DND-41 (cell line): Measurements from ENCODE around the gene FOXI1.

Source experiments
- ATAC-seq: fragments of 200-7000 bp; cut with Tn5 transposase; 3 replicates; pipeline ENCODE4 v1.9.1; 2021; ENCODE audit warnings: low read depth; ENCODE audit not compliant: insufficient read depth
- DNase-seq: peaks from one replicate; pipeline ENCODE4 v3.0.0-alpha.2; 2020
- H2AFZ ChIP-seq: 2 replicates; pipeline ENCODE4 v1.6.0; 2012; ENCODE audit warnings: low read depth, low read length
- H3K27ac ChIP-seq: 2 replicates; pipeline ENCODE4 v1.5.1; 2012; ENCODE audit warnings: low read length, inconsistent platforms
- H3K27me3 ChIP-seq: fragments of 200-600 bp; sonication (generic); 2 replicates; pipeline ENCODE4 v1.6.0; 2012; ENCODE audit warnings: low read length, mild to moderate bottlenecking, inconsistent platforms; ENCODE audit not compliant: insufficient read depth, poor library complexity
- H3K36me3 ChIP-seq: 2 replicates; pipeline ENCODE4 v1.5.1; 2012; ENCODE audit warnings: low read length, inconsistent platforms; ENCODE audit not compliant: insufficient read depth
- H3K4me1 ChIP-seq: 2 replicates; pipeline ENCODE4 v1.5.1; 2012; ENCODE audit warnings: mild to moderate bottlenecking, low read length; ENCODE audit not compliant: insufficient read depth
- H3K4me2 ChIP-seq: 2 replicates; pipeline ENCODE4 v1.6.0; 2012; ENCODE audit warnings: mild to moderate bottlenecking, moderate library complexity, low read length, inconsistent platforms; ENCODE audit not compliant: insufficient read depth
- H3K4me3 ChIP-seq, 2 experiments: fragments of 200-600 bp in 1 of 2; shearing (Covaris generic) in 1 of 2; 2 replicates each; pipeline ENCODE4 v1.5.1; 2012 to 2016; ENCODE audit warnings: inconsistent platforms in 2 of 2, low read length in 2 of 2, mild to moderate bottlenecking in 2 of 2, low read depth in 1 of 2, moderate library complexity in 1 of 2
- H3K79me2 ChIP-seq: 2 replicates; pipeline ENCODE4 v1.6.0; 2012; ENCODE audit warnings: low read length, inconsistent platforms; ENCODE audit not compliant: insufficient read depth
- H3K9ac ChIP-seq: 2 replicates; pipeline ENCODE4 v1.6.0; 2012; ENCODE audit warnings: low read depth, mild to moderate bottlenecking, inconsistent platforms, low read length, moderate library complexity
- H3K9me3 ChIP-seq: 2 replicates; pipeline ENCODE4 v1.5.1; 2012; ENCODE audit warnings: low read length, moderate library complexity, mild to moderate bottlenecking, inconsistent platforms; ENCODE audit not compliant: insufficient read depth, severe bottlenecking
- H4K20me1 ChIP-seq: 2 replicates; pipeline ENCODE4 v1.6.0; 2012; ENCODE audit warnings: low read length; ENCODE audit not compliant: insufficient read depth
- EZH2 ChIP-seq: IDR thresholded peaks from 3 replicates; pipeline ENCODE4 v1.6.1; 2012; ENCODE audit warnings: borderline replicate concordance, low read depth, mild to moderate bottlenecking, moderate library complexity, low read length, inconsistent platforms; ENCODE audit not compliant: severe bottlenecking
- TF ChIP-seq, protein P1 (sequence below): IDR thresholded peaks from 2 replicates; pipeline ENCODE4 v1.5.1; 2012; ENCODE audit warnings: borderline replicate concordance, low read length, moderate library complexity, mild to moderate bottlenecking; ENCODE audit not compliant: poor library complexity, severe bottlenecking; ENCODE audit errors: extremely low read depth

The FOXI1 gene

GRCh38 chr5:170144286-170145023 lies 38.8 kb downstream of the FOXI1 start:
- no peak for TF ChIP-seq EZH2
- TF ChIP-seq, protein P1, sequence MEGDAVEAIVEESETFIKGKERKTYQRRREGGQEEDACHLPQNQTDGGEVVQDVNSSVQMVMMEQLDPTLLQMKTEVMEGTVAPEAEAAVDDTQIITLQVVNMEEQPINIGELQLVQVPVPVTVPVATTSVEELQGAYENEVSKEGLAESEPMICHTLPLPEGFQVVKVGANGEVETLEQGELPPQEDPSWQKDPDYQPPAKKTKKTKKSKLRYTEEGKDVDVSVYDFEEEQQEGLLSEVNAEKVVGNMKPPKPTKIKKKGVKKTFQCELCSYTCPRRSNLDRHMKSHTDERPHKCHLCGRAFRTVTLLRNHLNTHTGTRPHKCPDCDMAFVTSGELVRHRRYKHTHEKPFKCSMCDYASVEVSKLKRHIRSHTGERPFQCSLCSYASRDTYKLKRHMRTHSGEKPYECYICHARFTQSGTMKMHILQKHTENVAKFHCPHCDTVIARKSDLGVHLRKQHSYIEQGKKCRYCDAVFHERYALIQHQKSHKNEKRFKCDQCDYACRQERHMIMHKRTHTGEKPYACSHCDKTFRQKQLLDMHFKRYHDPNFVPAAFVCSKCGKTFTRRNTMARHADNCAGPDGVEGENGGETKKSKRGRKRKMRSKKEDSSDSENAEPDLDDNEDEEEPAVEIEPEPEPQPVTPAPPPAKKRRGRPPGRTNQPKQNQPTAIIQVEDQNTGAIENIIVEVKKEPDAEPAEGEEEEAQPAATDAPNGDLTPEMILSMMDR: no peak
- Histone ChIP-seq H3K36me3 (no peaks in the 10 kb centered on the region), H2AFZ (no peak overlapping the region), H3K27me3 (no peaks in the 10 kb centered on the region), H3K9me3 (no peaks in the 10 kb centered on the region), H3K27ac (no peak overlapping the region), H3K4me3 (no peak overlapping the region), H3K9ac (no peak overlapping the region), H3K79me2 (no peaks in the 10 kb centered on the region), H3K4me1 (no peaks in the 10 kb centered on the region), H4K20me1 (no peaks in the 10 kb centered on the region), H3K4me2 (no peak overlapping the region)
- ATAC-seq: no peak
- DNase-seq: no peak

DNA sequence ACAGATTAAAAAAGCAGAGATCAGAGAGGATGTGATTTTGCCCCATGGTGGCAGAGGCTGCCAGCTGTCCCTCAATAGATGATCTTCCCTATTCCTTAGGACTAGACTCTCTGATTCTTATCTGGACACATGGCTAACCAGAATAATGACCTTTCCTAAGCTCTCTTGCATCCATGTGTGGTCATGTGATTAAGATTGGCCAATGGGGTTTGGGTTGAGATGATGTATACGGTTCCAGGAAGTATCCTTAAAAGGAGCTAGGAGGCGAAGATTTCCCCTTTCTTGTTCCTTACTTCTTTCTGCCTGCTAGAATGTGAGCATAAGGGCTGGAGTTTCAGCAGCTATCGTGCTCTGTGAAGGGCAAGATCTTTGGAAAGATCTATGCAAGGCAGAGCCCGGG lies 39.8 kb downstream of the FOXI1 start:
- no peaks in the 10 kb centered on the region for H3K36me3 ChIP-seq
- H3K4me2 ChIP-seq: no peak overlapping the region
- H3K27ac ChIP-seq: no peak overlapping the region
- H3K9ac ChIP-seq: no peak overlapping the region
- H4K20me1 ChIP-seq: no peaks in the 10 kb centered on the region
- H3K4me3 ChIP-seq: no peak overlapping the region
- DNase-seq (no peak), ATAC-seq (no peak)
- H3K4me1 ChIP-seq: no peaks in the 10 kb centered on the region
- no peaks in the 10 kb centered on the region for H3K27me3 ChIP-seq
- no peaks in the 10 kb centered on the region for H3K9me3 ChIP-seq
- no peaks in the 10 kb centered on the region for H3K79me2 ChIP-seq
- TF ChIP-seq, protein P1: no peak
- no peak overlapping the region for H2AFZ ChIP-seq

DNA sequence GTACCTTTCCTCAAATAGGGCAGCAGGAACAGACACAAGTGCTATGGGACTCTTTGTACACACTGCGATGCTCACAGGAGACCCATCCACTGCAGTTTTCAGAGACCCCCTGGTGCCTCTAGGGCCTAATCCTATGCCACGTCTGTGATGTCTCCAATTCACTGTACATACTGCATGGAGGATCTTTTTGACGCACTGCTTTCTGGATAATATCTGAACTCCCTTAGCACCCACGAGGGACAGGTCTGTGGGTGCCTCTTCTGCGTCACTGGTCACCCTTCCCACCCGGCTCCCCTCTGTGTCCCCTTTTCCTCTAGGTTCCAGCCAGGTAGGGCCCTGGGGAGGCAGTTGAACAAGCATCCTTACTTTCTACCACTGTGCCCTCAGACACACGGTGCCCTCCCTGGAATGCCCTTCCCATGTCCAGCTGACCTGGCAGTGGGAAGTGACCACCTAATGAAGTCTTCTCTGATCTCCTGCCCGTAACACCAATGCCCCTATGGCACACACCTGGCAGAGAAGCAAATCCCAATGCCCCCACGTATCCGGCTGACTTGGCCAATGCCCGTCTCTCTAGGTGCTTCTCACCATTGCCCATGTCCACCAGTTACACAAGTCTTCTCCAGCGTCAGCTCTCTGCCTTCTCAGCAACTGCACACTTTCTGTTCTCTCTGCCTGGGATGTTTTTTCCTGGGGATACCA lies 41.5 kb downstream of the FOXI1 start:
- no peak for ATAC-seq

More for the DNA sequence above, 41.5 kb downstream of the FOXI1 start:
- TF ChIP-seq, protein P1: no peak
- TF ChIP-seq EZH2: no peak
- no peak overlapping the region for H3K4me3 ChIP-seq
- H3K4me1 ChIP-seq: no peaks in the 10 kb centered on the region
- H3K9ac ChIP-seq: no peak overlapping the region
- H3K4me2 ChIP-seq: no peak overlapping the region
- no peaks in the 10 kb centered on the region for H3K27me3 ChIP-seq
- no peak overlapping the region for H3K27ac ChIP-seq
- no peaks in the 10 kb centered on the region for H3K9me3 ChIP-seq
- no peak overlapping the region for H2AFZ ChIP-seq
- DNase-seq: no peak
- H3K79me2 ChIP-seq: no peaks in the 10 kb centered on the region
- H3K36me3 ChIP-seq: no peaks in the 10 kb centered on the region
- H4K20me1 ChIP-seq: no peaks in the 10 kb centered on the region
